ENCODE data around the gene BABAM2. TPM values are rescaled to one million over a fixed set of nuclear protein-coding genes. Genes with fewer than 3 reads are reported as not detected.

The BABAM2 gene
- total RNA-seq, 1 donor from 2014 or later = 37.1 TPM

DNA sequence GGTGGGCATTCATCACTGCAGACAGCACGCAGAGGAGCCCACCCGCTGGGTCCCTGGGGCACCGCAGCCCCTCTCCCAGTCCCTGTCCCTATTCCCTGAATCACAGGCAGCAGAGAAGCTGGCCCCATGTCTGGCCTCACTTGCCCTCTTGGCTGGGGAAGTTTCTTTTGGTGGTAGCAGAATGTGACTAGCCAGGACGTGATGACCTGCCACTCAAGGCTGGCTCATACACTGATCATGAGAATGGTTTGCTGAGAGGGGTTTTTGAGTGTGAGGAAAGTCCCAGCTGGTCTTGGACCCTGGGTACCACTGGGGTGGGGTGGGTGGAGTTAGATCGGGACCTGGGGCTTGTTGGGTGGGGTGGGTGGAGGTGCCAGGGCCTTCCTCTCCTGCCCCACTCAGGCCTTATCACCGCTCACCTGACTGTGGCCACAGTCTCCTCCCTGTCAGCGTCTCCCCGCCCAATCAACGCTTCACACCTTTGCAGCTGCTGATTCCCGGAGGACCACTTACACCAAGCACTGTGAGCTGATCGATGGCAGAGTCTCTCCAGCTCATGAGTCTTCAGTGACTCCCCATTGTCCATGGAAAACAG lies 473.3 kb downstream of the BABAM2 start:
- H3K4me3 Mint-ChIP-seq (ENCODE audit: low read depth) = no peak overlapping the region
- TF ChIP-seq, protein P1, sequence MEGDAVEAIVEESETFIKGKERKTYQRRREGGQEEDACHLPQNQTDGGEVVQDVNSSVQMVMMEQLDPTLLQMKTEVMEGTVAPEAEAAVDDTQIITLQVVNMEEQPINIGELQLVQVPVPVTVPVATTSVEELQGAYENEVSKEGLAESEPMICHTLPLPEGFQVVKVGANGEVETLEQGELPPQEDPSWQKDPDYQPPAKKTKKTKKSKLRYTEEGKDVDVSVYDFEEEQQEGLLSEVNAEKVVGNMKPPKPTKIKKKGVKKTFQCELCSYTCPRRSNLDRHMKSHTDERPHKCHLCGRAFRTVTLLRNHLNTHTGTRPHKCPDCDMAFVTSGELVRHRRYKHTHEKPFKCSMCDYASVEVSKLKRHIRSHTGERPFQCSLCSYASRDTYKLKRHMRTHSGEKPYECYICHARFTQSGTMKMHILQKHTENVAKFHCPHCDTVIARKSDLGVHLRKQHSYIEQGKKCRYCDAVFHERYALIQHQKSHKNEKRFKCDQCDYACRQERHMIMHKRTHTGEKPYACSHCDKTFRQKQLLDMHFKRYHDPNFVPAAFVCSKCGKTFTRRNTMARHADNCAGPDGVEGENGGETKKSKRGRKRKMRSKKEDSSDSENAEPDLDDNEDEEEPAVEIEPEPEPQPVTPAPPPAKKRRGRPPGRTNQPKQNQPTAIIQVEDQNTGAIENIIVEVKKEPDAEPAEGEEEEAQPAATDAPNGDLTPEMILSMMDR (IDR thresholded peaks at IDR 0.05; ENCODE audit: unreplicated experiment) = no peak
- H3K9me3 Mint-ChIP-seq (ENCODE audit: low read depth) = no peaks in the 10 kb centered on the region
- peaks cover 7% of the 10 kb centered on the region for H3K4me1 Mint-ChIP-seq (ENCODE audit: low read depth)
- H3K36me3 Mint-ChIP-seq (ENCODE audit: insufficient read depth) = no peaks in the 10 kb centered on the region
- H3K27me3 Mint-ChIP-seq = peaks cover 20% of the 10 kb centered on the region
- DNase-seq (ENCODE audit: low spot score, unreplicated experiment) = no peak
- no peak overlapping the region for H3K27ac Mint-ChIP-seq

DNA sequence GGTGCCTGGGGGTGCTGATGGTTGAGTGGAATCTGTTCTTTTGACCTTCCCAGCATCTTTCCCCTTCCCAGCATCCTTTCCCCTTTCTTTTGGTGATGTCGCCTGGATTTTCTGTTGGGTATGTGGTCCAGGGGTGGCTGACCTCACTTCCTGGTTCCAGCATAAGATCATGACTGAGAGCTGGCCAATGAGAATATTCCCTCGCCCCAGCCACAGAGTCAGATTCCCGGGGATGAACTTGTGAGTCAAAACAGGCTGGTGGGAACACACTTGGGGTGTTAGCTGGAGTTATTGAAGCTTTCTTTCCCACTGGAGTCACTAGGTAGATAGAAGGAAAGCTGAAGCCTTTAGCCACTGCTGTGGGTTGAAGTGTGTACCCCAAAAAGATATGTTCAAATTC lies 474.1 kb downstream of the BABAM2 start:
- DNase-seq (ENCODE audit: low spot score, unreplicated experiment) = no peak
- no peak overlapping the region for H3K4me3 Mint-ChIP-seq (ENCODE audit: low read depth)
- H3K27ac Mint-ChIP-seq = no peak overlapping the region
- TF ChIP-seq, protein P1 (IDR thresholded peaks at IDR 0.05; ENCODE audit: unreplicated experiment) = no peak
- no peaks in the 10 kb centered on the region for H3K36me3 Mint-ChIP-seq (ENCODE audit: insufficient read depth)
- H3K4me1 Mint-ChIP-seq (ENCODE audit: low read depth) = peaks cover 1% of the 10 kb centered on the region
- peaks cover 23% of the 10 kb centered on the region for H3K27me3 Mint-ChIP-seq
- H3K9me3 Mint-ChIP-seq (ENCODE audit: low read depth) = no peaks in the 10 kb centered on the region

DNA sequence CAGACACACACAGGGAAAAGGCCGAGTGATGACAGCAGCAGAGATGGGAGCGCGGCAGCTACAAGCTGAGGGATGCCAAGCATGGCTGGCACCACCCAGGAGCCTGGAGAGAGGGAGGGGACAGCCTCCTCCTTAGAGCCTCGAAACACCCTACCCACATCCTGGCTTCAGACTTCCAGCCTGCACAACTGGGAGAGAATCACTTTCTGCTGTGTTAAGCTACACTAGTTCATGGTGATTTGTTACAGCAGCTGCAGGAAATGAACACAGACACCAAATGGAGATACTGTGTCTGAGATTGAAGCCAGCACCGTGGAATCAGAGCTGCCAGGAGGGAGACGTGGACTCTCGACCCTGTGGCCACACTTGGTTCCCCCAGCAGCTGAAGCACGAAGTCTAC lies 474.6 kb downstream of the BABAM2 start:
- Mint-ChIP-seq H3K36me3 (ENCODE audit: insufficient read depth) (no peaks in the 10 kb centered on the region), H3K27me3 (peaks cover 23% of the 10 kb centered on the region), H3K27ac (no peak overlapping the region), H3K4me3 (ENCODE audit: low read depth) (no peak overlapping the region), H3K4me1 (ENCODE audit: low read depth) (peaks cover 1% of the 10 kb centered on the region), H3K9me3 (ENCODE audit: low read depth) (no peaks in the 10 kb centered on the region)
- DNase-seq (ENCODE audit: low spot score, unreplicated experiment) = no peak
- TF ChIP-seq, protein P1 (IDR thresholded peaks at IDR 0.05; ENCODE audit: unreplicated experiment) = no peak

DNA sequence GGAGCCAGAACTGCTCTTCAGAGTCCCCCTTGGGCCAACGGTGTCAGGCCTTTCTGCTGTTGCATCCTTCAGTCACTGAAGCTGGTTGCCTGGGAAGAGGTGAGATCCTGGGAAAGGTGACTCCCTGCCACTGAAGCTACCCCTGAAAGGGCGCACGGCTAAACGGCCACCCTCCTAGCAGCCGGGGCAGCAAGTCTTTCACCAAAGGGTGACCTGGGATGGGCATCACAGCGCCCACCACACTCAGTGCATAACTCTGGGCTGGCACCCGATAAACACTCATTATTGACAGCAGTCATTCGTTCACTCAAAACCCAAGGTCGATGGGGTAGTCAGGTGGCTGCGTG lies 475.6 kb downstream of the BABAM2 start:
- no peaks in the 10 kb centered on the region for H3K9me3 Mint-ChIP-seq (ENCODE audit: low read depth)
- peaks cover 23% of the 10 kb centered on the region for H3K27me3 Mint-ChIP-seq
- TF ChIP-seq, protein P1 (IDR thresholded peaks at IDR 0.05; ENCODE audit: unreplicated experiment) = no peak
- no peaks in the 10 kb centered on the region for H3K36me3 Mint-ChIP-seq (ENCODE audit: insufficient read depth)
- DNase-seq (ENCODE audit: low spot score, unreplicated experiment) = no peak
- no peak overlapping the region for H3K4me3 Mint-ChIP-seq (ENCODE audit: low read depth)
- peaks cover 1% of the 10 kb centered on the region for H3K4me1 Mint-ChIP-seq (ENCODE audit: low read depth)
- H3K27ac Mint-ChIP-seq = peak overlapping the region; percentile 79

DNA sequence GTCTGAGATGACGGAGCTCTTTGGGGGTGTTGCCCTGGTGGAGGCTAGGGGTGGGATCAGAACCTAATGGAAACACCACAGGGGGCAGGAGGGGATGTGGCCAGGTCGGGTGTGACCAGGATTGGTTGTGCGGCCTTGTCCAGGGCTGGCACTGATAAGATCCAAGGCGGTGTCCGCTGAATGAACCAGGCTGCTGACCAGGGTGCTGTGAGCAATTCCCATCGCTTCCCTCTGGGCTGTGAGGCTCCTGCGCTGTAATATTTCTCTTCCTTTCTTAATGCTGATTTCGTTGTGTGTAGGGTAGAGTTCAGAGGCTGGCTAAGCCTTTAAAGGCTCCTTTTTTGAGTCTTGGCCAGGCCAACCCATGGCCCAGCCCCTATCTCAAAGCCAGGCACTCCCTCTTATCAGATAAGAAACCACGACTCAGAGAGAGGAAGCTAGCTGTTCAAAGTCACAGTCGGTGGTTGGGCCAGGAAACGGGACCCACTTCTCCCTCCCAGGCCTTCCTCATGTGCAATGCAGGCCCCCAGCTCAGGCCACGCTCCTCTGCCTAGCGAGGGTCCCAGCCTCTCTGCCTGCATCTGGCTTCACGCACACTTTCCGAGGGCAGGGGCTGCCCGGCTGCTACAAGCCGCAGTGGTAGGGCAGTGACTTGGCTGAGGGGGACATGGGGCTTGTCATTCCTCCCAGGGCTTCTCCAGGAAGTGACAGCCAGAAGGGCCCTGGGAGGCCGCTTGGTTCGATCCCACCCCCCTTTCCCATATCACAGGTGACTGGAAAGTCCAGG lies 476.2 kb downstream of the BABAM2 start:
- peak overlapping the region; percentile 79 for H3K27ac Mint-ChIP-seq

More for the DNA sequence above, 476.2 kb downstream of the BABAM2 start:
- H3K4me3 Mint-ChIP-seq (ENCODE audit: low read depth) = no peak overlapping the region
- TF ChIP-seq, protein P1 (IDR thresholded peaks at IDR 0.05; ENCODE audit: unreplicated experiment) = no peak
- peaks cover 23% of the 10 kb centered on the region for H3K27me3 Mint-ChIP-seq
- H3K36me3 Mint-ChIP-seq (ENCODE audit: insufficient read depth) = no peaks in the 10 kb centered on the region
- peaks cover 1% of the 10 kb centered on the region for H3K4me1 Mint-ChIP-seq (ENCODE audit: low read depth)
- no peak for DNase-seq (ENCODE audit: low spot score, unreplicated experiment)
- no peaks in the 10 kb centered on the region for H3K9me3 Mint-ChIP-seq (ENCODE audit: low read depth)

Data from progenitor cell of endocrine pancreas (in vitro differentiated cells).